HG03460 (cell line): ENCODE data around the gene KNSTRN.

Experiments used
- ATAC-seq: cut with Tn5 transposase; IDR thresholded peaks from one replicate; pipeline ENCODE4 v1.9.1; 2021; ENCODE audit not compliant: unreplicated experiment

The KNSTRN gene

GRCh38 chr15:40425681-40426080 is 43.2 kb downstream of the KNSTRN start:
- ATAC-seq: no peak

- ATAC-seq: no peak
These were observed 44.7 kb downstream of the KNSTRN start for GRCh38 chr15:40427188-40427587.

GRCh38 chr15:40428185-40428584 is 45.7 kb downstream of the KNSTRN start:
- no peak for ATAC-seq

- no peak for ATAC-seq
These were observed 46.7 kb downstream of the KNSTRN start for GRCh38 chr15:40429068-40429710.

- ATAC-seq: no peak
These were observed 47.8 kb downstream of the KNSTRN start for GRCh38 chr15:40430271-40430805.

GRCh38 chr15:40435023-40435709 is 52.6 kb downstream of the KNSTRN start:
- no peak for ATAC-seq

GRCh38 chr15:40435710-40436089 is 53.2 kb downstream of the KNSTRN start:
- no peak for ATAC-seq

GRCh38 chr15:40436116-40436891 is 53.8 kb downstream of the KNSTRN start:
- no peak for ATAC-seq

GRCh38 chr15:40436892-40437751 is 54.6 kb downstream of the KNSTRN start:
- ATAC-seq: no peak

GRCh38 chr15:40437752-40438687 is 55.5 kb downstream of the KNSTRN start:
- ATAC-seq: no peak

- ATAC-seq: no peak
These were observed 56.2 kb downstream of the KNSTRN start for GRCh38 chr15:40438712-40439111.

- ATAC-seq: no peak
These were observed 57.0 kb downstream of the KNSTRN start for GRCh38 chr15:40439461-40439959.

GRCh38 chr15:40439960-40440742 is 57.6 kb downstream of the KNSTRN start:
- ATAC-seq: no peak

- peak; percentile 83 for ATAC-seq
These were observed 58.4 kb downstream of the KNSTRN start, which contains the start of gene BAHD1 for GRCh38 chr15:40440743-40441564. TSS of gene BAHD1 (plus strand) at chr15:40440953. CDS start at chr15:40458465, 17,512 bp downstream.

GRCh38 chr15:40441565-40442531 is 59.3 kb downstream of the KNSTRN start:
- no peak for ATAC-seq

GRCh38 chr15:40443255-40443654 is 60.7 kb downstream of the KNSTRN start:
- ATAC-seq: no peak

- ATAC-seq: no peak
These were observed 61.3 kb downstream of the KNSTRN start for GRCh38 chr15:40443846-40444245.
